HEK293T (cell line): Measurements from ENCODE around the gene GRM7.

Source experiments
- CTCF ChIA-PET: fragments of 350-600 bp; formaldehyde crosslinking; extraction: SDS; loops from one replicate; lab custom pipeline; 2021; ENCODE audit warnings: antibody characterized with exemption, inconsistent platforms; lab: Yijun Ruan, JAX
- POLR2A ChIA-PET: fragments of 350-600 bp; formaldehyde crosslinking; extraction: SDS; loops from one replicate; lab custom pipeline; 2020; ENCODE audit warnings: antibody characterized with exemption, inconsistent platforms; lab: Yijun Ruan, JAX
- DNase-seq: peaks from one replicate; pipeline ENCODE4 v3.0.0; 2012; ENCODE audit warnings: mixed read lengths; ENCODE audit errors: extremely low spot score
- ARNT ChIP-seq: fragments of 450-650 bp; IDR thresholded peaks from 2 replicates; pipeline ENCODE4 v1.6.1; 2017; ENCODE audit warnings: mild to moderate bottlenecking
- BHLHE40 ChIP-seq: fragments of 450-650 bp; IDR thresholded peaks from 2 replicates; pipeline ENCODE4 v1.6.1; 2016; ENCODE audit warnings: mild to moderate bottlenecking, moderate library complexity, borderline replicate concordance
- CTBP1 ChIP-seq: fragments of 450-650 bp; IDR thresholded peaks from 2 replicates; pipeline ENCODE4 v1.6.1; 2016; ENCODE audit warnings: borderline replicate concordance
- ELF4 ChIP-seq: fragments of 450-650 bp; IDR thresholded peaks from 2 replicates; pipeline ENCODE4 v1.6.1; 2017; ENCODE audit warnings: antibody characterized with exemption
- FOXA1 ChIP-seq: fragments of 450-650 bp; IDR thresholded peaks from 2 replicates; pipeline ENCODE4 v1.6.1; 2016; ENCODE audit warnings: mild to moderate bottlenecking
- FOXK2 ChIP-seq: fragments of 450-650 bp; IDR thresholded peaks from 2 replicates; pipeline ENCODE4 v1.6.1; 2016; ENCODE audit warnings: mild to moderate bottlenecking
- FOXM1 ChIP-seq: fragments of 450-650 bp; IDR thresholded peaks from 2 replicates; pipeline ENCODE4 v1.6.1; 2017; ENCODE audit warnings: mild to moderate bottlenecking, borderline replicate concordance
- HDGF ChIP-seq: fragments of 450-650 bp; IDR thresholded peaks from 2 replicates; pipeline ENCODE4 v1.6.1; 2017; ENCODE audit warnings: antibody characterized with exemption, borderline replicate concordance
- L3MBTL2 ChIP-seq: fragments of 450-650 bp; conservative IDR thresholded peaks from 2 replicates; pipeline ENCODE4 v1.6.1; 2016; ENCODE audit warnings: mild to moderate bottlenecking
- LEF1 ChIP-seq: fragments of 450-650 bp; IDR thresholded peaks from 2 replicates; pipeline ENCODE4 v1.6.1; 2017; ENCODE audit warnings: mild to moderate bottlenecking, borderline replicate concordance
- NFRKB ChIP-seq: fragments of 450-650 bp; IDR thresholded peaks from 2 replicates; pipeline ENCODE4 v1.6.1; 2016; ENCODE audit warnings: mild to moderate bottlenecking, moderate library complexity
- PKNOX1 ChIP-seq: fragments of 450-650 bp; IDR thresholded peaks from 2 replicates; pipeline ENCODE4 v1.6.1; 2016
- SP1 ChIP-seq: fragments of 450-650 bp; IDR thresholded peaks from 2 replicates; pipeline ENCODE4 v1.6.1; 2017
- SUZ12 ChIP-seq: fragments of 450-650 bp; IDR thresholded peaks from 2 replicates; pipeline ENCODE4 v1.6.1; 2016; ENCODE audit warnings: mild to moderate bottlenecking
- TARDBP ChIP-seq: fragments of 450-650 bp; IDR thresholded peaks from 2 replicates; pipeline ENCODE4 v1.6.1; 2016
- ZNF384 ChIP-seq: fragments of 450-650 bp; IDR thresholded peaks from 2 replicates; pipeline ENCODE4 v1.6.1; 2016

Gene GRM7

GRCh38 chr3:7238565-7239295, 377.8 kb downstream of the GRM7 start:
- CTCF ChIA-PET = no interaction called here
- POLR2A ChIA-PET = no interaction called here
- DNase-seq = no peak
- TF ChIP-seq NFRKB (no peak), HDGF (no peak), PKNOX1 (no peak), SUZ12 (no peak), ELF4 (no peak)

- POLR2A ChIA-PET = no interaction called here
- TF ChIP-seq NFRKB (no peak), ARNT (no peak)
- CTCF ChIA-PET = no interaction called here
- no peak for DNase-seq
Observed at GRCh38 chr3:7241584-7242302, 380.8 kb downstream of the GRM7 start.

- no peak for DNase-seq
- ChIA-PET CTCF (no interaction called here), POLR2A (no interaction called here)
- TF ChIP-seq CTBP1 = no peak
- no peak for TF ChIP-seq BHLHE40
- TF ChIP-seq FOXA1 = no peak
- TF ChIP-seq LEF1 = no peak
- TF ChIP-seq ELF4 = no peak
- no peak for TF ChIP-seq L3MBTL2
- no peak for TF ChIP-seq HDGF
- no peak for TF ChIP-seq ARNT
- TF ChIP-seq SUZ12 = no peak
- TF ChIP-seq TARDBP = no peak
- TF ChIP-seq FOXK2 = no peak
- no peak for TF ChIP-seq FOXM1
- TF ChIP-seq NFRKB = no peak
- TF ChIP-seq PKNOX1 = no peak
- no peak for TF ChIP-seq SP1
- TF ChIP-seq ZNF384 = no peak
Observed at GRCh38 chr3:7242303-7242635, 381.4 kb downstream of the GRM7 start.

GRCh38 chr3:7249493-7250076, 388.7 kb downstream of the GRM7 start:
- TF ChIP-seq CTBP1 (no peak), LEF1 (no peak), SP1 (no peak), ZNF384 (no peak)
- ChIA-PET CTCF (no interaction called here), POLR2A (no interaction called here)
- DNase-seq = no peak

GRCh38 chr3:7254251-7254650, 393.3 kb downstream of the GRM7 start:
- POLR2A ChIA-PET = no interaction called here
- CTCF ChIA-PET = no interaction called here

GRCh38 chr3:7260975-7261374, 400.1 kb downstream of the GRM7 start:
- DNase-seq = no peak
- POLR2A ChIA-PET = no interaction called here
- CTCF ChIA-PET = no interaction called here
- TF ChIP-seq ARNT = no peak
- TF ChIP-seq NFRKB = no peak
- TF ChIP-seq L3MBTL2 = no peak
- TF ChIP-seq FOXA1 = no peak
- TF ChIP-seq FOXK2 = no peak
- no peak for TF ChIP-seq FOXM1
- TF ChIP-seq ELF4 = no peak
- no peak for TF ChIP-seq HDGF
- TF ChIP-seq BHLHE40 = no peak
- no peak for TF ChIP-seq SUZ12
- no peak for TF ChIP-seq ZNF384
- TF ChIP-seq TARDBP = no peak
- TF ChIP-seq CTBP1 = no peak
- TF ChIP-seq LEF1 = no peak
- no peak for TF ChIP-seq SP1

More at GRCh38 chr3:7254251-7254650, 393.3 kb downstream of the GRM7 start:
- DNase-seq = no peak
- no peak for TF ChIP-seq L3MBTL2
- TF ChIP-seq HDGF = no peak
- no peak for TF ChIP-seq ELF4
- TF ChIP-seq FOXM1 = no peak
- no peak for TF ChIP-seq SUZ12
- TF ChIP-seq ZNF384 = no peak
- no peak for TF ChIP-seq FOXK2
- TF ChIP-seq LEF1 = no peak
- no peak for TF ChIP-seq PKNOX1
- no peak for TF ChIP-seq FOXA1
- TF ChIP-seq SP1 = no peak
- no peak for TF ChIP-seq BHLHE40
- TF ChIP-seq ARNT = no peak
- TF ChIP-seq TARDBP = no peak
- TF ChIP-seq CTBP1 = no peak
- TF ChIP-seq NFRKB = no peak
